IPS-15b (cell line): Measurements from ENCODE around the gene SH3BP4.

Experiments used
- H3K27me3 ChIP-seq: one replicate; pipeline ENCODE4 v1.6.1; 2013; ENCODE audit warnings: low read length; ENCODE audit not compliant: control insufficient read depth, insufficient read depth
- H3K36me3 ChIP-seq: one replicate; pipeline ENCODE4 v1.6.1; 2013; ENCODE audit warnings: low read length; ENCODE audit not compliant: control insufficient read depth, insufficient read depth
- H3K4me1 ChIP-seq: one replicate; pipeline ENCODE4 v1.6.1; 2013; ENCODE audit warnings: mild to moderate bottlenecking, low read length; ENCODE audit not compliant: control insufficient read depth, insufficient read depth
- H3K4me3 ChIP-seq: one replicate; pipeline ENCODE4 v1.5.1; 2013; ENCODE audit warnings: low read depth, low read length
- H3K9ac ChIP-seq: one replicate; pipeline ENCODE4 v1.6.1; 2013; ENCODE audit warnings: low read depth, mild to moderate bottlenecking, low read length
- H3K9me3 ChIP-seq: one replicate; pipeline ENCODE4 v1.6.1; 2013; ENCODE audit warnings: mild to moderate bottlenecking, low read length; ENCODE audit not compliant: control insufficient read depth, insufficient read depth

Gene SH3BP4

DNA sequence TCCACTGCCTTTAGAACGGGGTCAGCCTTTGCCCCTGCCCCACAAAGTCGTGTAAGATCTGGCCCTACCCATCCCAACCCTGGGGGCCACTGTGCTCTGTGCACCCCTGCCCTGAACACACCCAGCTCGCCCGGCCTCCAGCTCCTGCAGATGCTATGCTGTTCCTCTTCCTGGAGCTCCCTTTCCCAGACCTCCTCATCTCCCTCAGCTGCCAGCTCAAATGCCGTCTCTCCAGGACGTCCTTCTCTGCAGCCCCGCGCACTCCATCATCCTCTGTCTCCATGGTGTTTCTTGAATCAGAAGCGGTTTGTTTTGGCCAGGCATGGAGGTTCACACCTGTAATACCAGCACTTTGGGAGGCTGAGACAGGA is 94.1 kb downstream of the SH3BP4 start:
- no peaks in the 10 kb centered on the region for H3K9me3 ChIP-seq
- H3K27me3 ChIP-seq, result no peaks in the 10 kb centered on the region
- H3K36me3 ChIP-seq, result peaks cover 42% of the 10 kb centered on the region
- no peaks in the 10 kb centered on the region for H3K4me1 ChIP-seq
- H3K4me3 ChIP-seq, result no peak overlapping the region
- H3K9ac ChIP-seq, result no peak overlapping the region

GRCh38 chr2:235046589-235046988 is 94.8 kb downstream of the SH3BP4 start:
- H3K27me3 ChIP-seq, result no peaks in the 10 kb centered on the region
- H3K36me3 ChIP-seq, result peaks cover 39% of the 10 kb centered on the region
- H3K9me3 ChIP-seq, result no peaks in the 10 kb centered on the region
- no peak overlapping the region for H3K9ac ChIP-seq
- no peak overlapping the region for H3K4me3 ChIP-seq
- H3K4me1 ChIP-seq, result no peaks in the 10 kb centered on the region

DNA sequence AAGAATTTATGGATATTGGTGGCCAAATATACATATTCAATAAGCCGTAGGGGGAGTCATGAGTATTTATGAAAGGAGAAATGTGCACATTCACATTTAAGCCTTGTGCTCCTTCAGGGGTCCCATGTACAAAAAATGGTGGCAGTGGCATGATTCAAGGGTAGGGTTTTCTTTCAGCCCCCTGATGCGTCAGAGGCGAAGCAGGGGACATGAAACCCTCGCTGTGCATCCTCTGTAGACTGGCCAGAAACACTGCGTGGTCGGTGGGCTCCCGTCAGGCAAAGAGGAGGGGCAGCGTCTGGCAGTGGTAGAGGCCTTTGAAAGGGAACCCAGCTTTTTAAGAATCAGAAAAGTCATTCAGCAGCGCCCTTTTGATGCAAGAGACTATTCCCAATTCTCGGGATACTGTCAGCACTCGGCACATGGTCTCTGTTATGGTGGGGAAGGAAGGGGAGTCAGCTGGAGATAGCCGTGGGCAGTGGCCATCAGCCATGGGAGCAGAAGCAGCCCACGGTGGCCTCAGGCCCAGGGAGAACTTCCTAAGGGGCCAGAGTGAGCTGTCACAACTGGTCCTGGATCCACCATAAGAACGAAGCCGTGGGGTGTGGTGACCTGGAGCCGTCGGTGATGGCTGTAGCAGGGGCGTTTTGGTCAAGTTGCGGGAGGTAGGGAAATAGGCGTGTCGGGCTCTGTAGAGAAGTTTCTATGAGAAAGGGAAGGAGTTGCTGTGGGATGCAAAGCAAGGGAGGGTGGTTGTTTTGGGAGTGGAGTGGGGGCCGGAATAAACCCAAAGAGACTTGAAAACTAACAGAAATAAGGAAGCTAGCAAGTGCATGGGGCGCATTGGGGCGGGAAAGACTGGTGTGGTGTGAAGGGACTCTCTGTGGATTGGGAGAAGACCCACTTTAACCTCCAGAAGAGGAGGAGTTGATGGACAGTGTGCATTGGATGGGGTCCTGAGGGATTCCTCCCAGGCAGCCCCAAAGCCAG is 95.6 kb downstream of the SH3BP4 start:
- Histone ChIP-seq H3K9ac (no peak overlapping the region), H3K27me3 (no peaks in the 10 kb centered on the region), H3K4me3 (no peak overlapping the region), H3K4me1 (no peaks in the 10 kb centered on the region), H3K36me3 (peaks cover 38% of the 10 kb centered on the region), H3K9me3 (no peaks in the 10 kb centered on the region)

- H3K9me3 ChIP-seq, result no peaks in the 10 kb centered on the region
- H3K27me3 ChIP-seq, result no peaks in the 10 kb centered on the region
- H3K9ac ChIP-seq, result no peak overlapping the region
- H3K4me1 ChIP-seq, result no peaks in the 10 kb centered on the region
- H3K36me3 ChIP-seq, result peaks cover 40% of the 10 kb centered on the region
- H3K4me3 ChIP-seq, result no peak overlapping the region
Measured at GRCh38 chr2:235048549-235048948, 96.7 kb downstream of the SH3BP4 start.

DNA sequence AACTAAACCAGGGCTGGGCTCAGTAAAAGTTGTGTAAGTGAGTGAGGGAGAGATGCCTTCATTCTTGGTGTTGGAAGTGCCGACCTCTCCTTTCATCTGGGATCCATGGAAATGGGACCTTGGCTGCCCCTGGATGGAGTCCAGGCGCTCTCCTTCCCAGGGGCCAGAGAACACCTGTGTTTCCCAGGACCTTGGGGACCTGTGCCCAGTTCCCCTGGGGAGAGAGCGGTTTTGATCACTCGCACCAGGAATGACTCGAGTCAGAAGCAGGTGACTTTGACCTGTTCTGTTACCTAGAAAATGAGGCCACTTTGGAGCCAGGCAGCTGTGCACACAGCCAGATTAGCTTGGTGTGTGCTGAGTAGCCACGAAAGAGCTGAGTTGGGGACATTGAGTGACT is 97.3 kb downstream of the SH3BP4 start:
- H3K9ac ChIP-seq, result no peak overlapping the region
- no peaks in the 10 kb centered on the region for H3K4me1 ChIP-seq
- H3K4me3 ChIP-seq, result no peak overlapping the region
- H3K36me3 ChIP-seq, result peaks cover 41% of the 10 kb centered on the region
- H3K27me3 ChIP-seq, result no peaks in the 10 kb centered on the region
- no peaks in the 10 kb centered on the region for H3K9me3 ChIP-seq

GRCh38 chr2:235049719-235050118 is 97.9 kb downstream of the SH3BP4 start:
- peaks cover 42% of the 10 kb centered on the region for H3K36me3 ChIP-seq
- no peak overlapping the region for H3K9ac ChIP-seq
- no peaks in the 10 kb centered on the region for H3K27me3 ChIP-seq
- no peaks in the 10 kb centered on the region for H3K4me1 ChIP-seq
- no peaks in the 10 kb centered on the region for H3K9me3 ChIP-seq
- H3K4me3 ChIP-seq, result no peak overlapping the region

GRCh38 chr2:235050980-235051351 is 99.1 kb downstream of the SH3BP4 start:
- Histone ChIP-seq H3K4me3 (no peak overlapping the region), H3K9me3 (no peaks in the 10 kb centered on the region), H3K27me3 (no peaks in the 10 kb centered on the region), H3K4me1 (no peaks in the 10 kb centered on the region), H3K36me3 (peaks cover 35% of the 10 kb centered on the region), H3K9ac (no peak overlapping the region)

GRCh38 chr2:235051436-235052260 is 99.8 kb downstream of the SH3BP4 start:
- Histone ChIP-seq H3K4me3 (no peak overlapping the region), H3K9me3 (no peaks in the 10 kb centered on the region), H3K9ac (no peak overlapping the region), H3K27me3 (no peaks in the 10 kb centered on the region), H3K36me3 (peaks cover 34% of the 10 kb centered on the region), H3K4me1 (no peaks in the 10 kb centered on the region)

GRCh38 chr2:235052514-235053354 is 100.9 kb downstream of the SH3BP4 start:
- Histone ChIP-seq H3K36me3 (peaks cover 27% of the 10 kb centered on the region), H3K9ac (no peak overlapping the region), H3K4me3 (no peak overlapping the region), H3K4me1 (no peaks in the 10 kb centered on the region), H3K9me3 (no peaks in the 10 kb centered on the region), H3K27me3 (no peaks in the 10 kb centered on the region)

- no peaks in the 10 kb centered on the region for H3K4me1 ChIP-seq
- no peaks in the 10 kb centered on the region for H3K27me3 ChIP-seq
- no peak overlapping the region for H3K4me3 ChIP-seq
- H3K36me3 ChIP-seq, result peaks cover 27% of the 10 kb centered on the region
- no peaks in the 10 kb centered on the region for H3K9me3 ChIP-seq
- no peak overlapping the region for H3K9ac ChIP-seq
Measured at GRCh38 chr2:235053651-235054050, 101.8 kb downstream of the SH3BP4 start.

DNA sequence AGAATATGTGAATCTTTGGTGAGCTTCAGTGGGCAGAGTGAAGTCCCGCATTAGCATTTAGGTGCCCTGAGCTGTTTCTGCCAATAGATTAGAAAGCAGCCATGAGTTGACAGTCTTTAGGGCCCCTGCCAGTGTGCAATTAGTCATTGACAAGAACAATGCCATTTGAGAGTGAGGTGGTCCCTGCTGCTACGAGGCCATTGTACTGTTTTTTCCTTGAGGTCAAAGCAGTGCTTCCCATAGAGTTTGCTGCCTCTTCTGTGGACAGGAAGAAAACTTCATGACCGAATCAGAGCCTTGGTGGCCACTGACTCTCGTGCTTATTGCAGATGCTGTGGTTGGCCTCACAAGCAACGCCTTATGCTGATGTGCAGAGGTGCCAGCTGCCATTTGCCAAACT is 102.7 kb downstream of the SH3BP4 start:
- no peak overlapping the region for H3K4me3 ChIP-seq
- no peaks in the 10 kb centered on the region for H3K9me3 ChIP-seq
- no peaks in the 10 kb centered on the region for H3K4me1 ChIP-seq
- no peak overlapping the region for H3K9ac ChIP-seq
- H3K27me3 ChIP-seq, result no peaks in the 10 kb centered on the region
- H3K36me3 ChIP-seq, result peaks cover 27% of the 10 kb centered on the region
